ENCODE results near the gene OXSR1. TPM values are rescaled to one million over a fixed set of nuclear protein-coding genes. Genes with fewer than 3 reads are reported as not detected.
A peak's percentile ranks its signal among the peaks of the same experiment; 100 is the strongest.

Gene OXSR1
- total RNA-seq, 1 donor from 2014 or later: 95.3 TPM

- FAIRE-seq (no peak), DNase-seq (ENCODE audit: low read depth) (no peak)
- no peak for TF ChIP-seq CTCF (IDR thresholded peaks at IDR 0.05; ENCODE audit: insufficient read depth, low read length, severe bottlenecking)
- no peak overlapping the region for H3K4me3 ChIP-seq (ENCODE audit: low read depth, low read length)
- H3K27me3 ChIP-seq (ENCODE audit: control insufficient read depth, insufficient read depth, low read length): no peaks in the 10 kb centered on the region
- H3K36me3 ChIP-seq (ENCODE audit: control insufficient read depth, insufficient read depth, low read length): peaks cover 1% of the 10 kb centered on the region
These were observed 55.7 kb downstream of the OXSR1 start for GRCh38 chr3:38221005-38221404.

- TF ChIP-seq CTCF (IDR thresholded peaks at IDR 0.05; ENCODE audit: insufficient read depth, low read length, severe bottlenecking): no peak
- DNase-seq (ENCODE audit: low read depth): no peak
- Histone ChIP-seq H3K4me3 (ENCODE audit: low read depth, low read length) (no peak overlapping the region), H3K36me3 (ENCODE audit: control insufficient read depth, insufficient read depth, low read length) (peaks cover 2% of the 10 kb centered on the region), H3K27me3 (ENCODE audit: control insufficient read depth, insufficient read depth, low read length) (no peaks in the 10 kb centered on the region)
- no peak for FAIRE-seq
These were observed 56.8 kb downstream of the OXSR1 start for GRCh38 chr3:38222032-38222634.

- no peak for TF ChIP-seq CTCF (IDR thresholded peaks at IDR 0.05; ENCODE audit: insufficient read depth, low read length, severe bottlenecking)
- no peaks in the 10 kb centered on the region for H3K27me3 ChIP-seq (ENCODE audit: control insufficient read depth, insufficient read depth, low read length)
- FAIRE-seq (no peak), DNase-seq (ENCODE audit: low read depth) (no peak)
- peaks cover 4% of the 10 kb centered on the region for H3K36me3 ChIP-seq (ENCODE audit: control insufficient read depth, insufficient read depth, low read length)
- H3K4me3 ChIP-seq (ENCODE audit: low read depth, low read length): no peak overlapping the region
These were observed 59.0 kb downstream of the OXSR1 start for GRCh38 chr3:38224357-38224756.

- H3K4me3 ChIP-seq (ENCODE audit: low read depth, low read length): no peak overlapping the region
- H3K36me3 ChIP-seq (ENCODE audit: control insufficient read depth, insufficient read depth, low read length): peaks cover 4% of the 10 kb centered on the region
- DNase-seq (ENCODE audit: low read depth) (peak; percentile 75), FAIRE-seq (no peak)
- no peak for TF ChIP-seq CTCF (IDR thresholded peaks at IDR 0.05; ENCODE audit: insufficient read depth, low read length, severe bottlenecking)
- H3K27me3 ChIP-seq (ENCODE audit: control insufficient read depth, insufficient read depth, low read length): no peaks in the 10 kb centered on the region
These were observed 60.9 kb downstream of the OXSR1 start for GRCh38 chr3:38226273-38226672.

- no peaks in the 10 kb centered on the region for H3K27me3 ChIP-seq (ENCODE audit: control insufficient read depth, insufficient read depth, low read length)
- no peak overlapping the region for H3K4me3 ChIP-seq (ENCODE audit: low read depth, low read length)
- FAIRE-seq: no peak
- peaks cover 9% of the 10 kb centered on the region for H3K36me3 ChIP-seq (ENCODE audit: control insufficient read depth, insufficient read depth, low read length)
- DNase-seq (ENCODE audit: low read depth): peak; percentile 74
- no peak for TF ChIP-seq CTCF (IDR thresholded peaks at IDR 0.05; ENCODE audit: insufficient read depth, low read length, severe bottlenecking)
These were observed 62.7 kb downstream of the OXSR1 start for GRCh38 chr3:38227989-38228388.

- FAIRE-seq: no peak
- peaks cover 8% of the 10 kb centered on the region for H3K36me3 ChIP-seq (ENCODE audit: control insufficient read depth, insufficient read depth, low read length)
- DNase-seq (ENCODE audit: low read depth): no peak
These were observed 63.7 kb downstream of the OXSR1 start for GRCh38 chr3:38229036-38229435.

More at GRCh38 chr3:38229036-38229435, 63.7 kb downstream of the OXSR1 start:
- no peaks in the 10 kb centered on the region for H3K27me3 ChIP-seq (ENCODE audit: control insufficient read depth, insufficient read depth, low read length)
- no peak for TF ChIP-seq CTCF (IDR thresholded peaks at IDR 0.05; ENCODE audit: insufficient read depth, low read length, severe bottlenecking)
- H3K4me3 ChIP-seq (ENCODE audit: low read depth, low read length): no peak overlapping the region

Data from bronchial epithelial cell (primary cell).